Islet precursor cell (in vitro differentiated cells): ENCODE measurements around the gene TMEM40.
"Not testable (repeated sequence)": the region's sequence is repeated elsewhere in the genome, so short reads cannot be mapped to it uniquely, and the experiment has no call there.

ENCODE experiments used
- DNase-seq: peaks from one replicate; pipeline ENCODE4 v3.0.0-alpha.2; 2018

TMEM40 gene

DNA sequence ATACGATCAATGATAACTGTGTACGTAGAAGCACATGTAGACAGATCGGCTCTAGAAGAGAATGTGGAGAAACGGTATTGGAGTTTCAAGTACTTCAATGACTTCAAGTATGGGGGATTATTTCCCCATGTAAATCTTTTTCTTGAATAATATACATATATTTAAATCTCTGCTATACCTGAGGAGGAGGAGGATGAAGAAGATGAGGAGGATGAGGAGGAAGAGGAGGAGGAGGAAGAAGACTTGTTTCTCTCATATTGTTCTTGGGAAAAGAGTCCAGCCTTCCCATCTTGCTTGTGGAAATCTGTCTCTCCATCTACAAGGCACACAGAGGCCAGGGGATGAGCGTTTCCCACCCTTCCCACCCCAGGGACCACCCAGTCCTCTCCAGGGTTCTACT lies 10.6 kb downstream of the TMEM40 start:
- no peak for DNase-seq

DNA sequence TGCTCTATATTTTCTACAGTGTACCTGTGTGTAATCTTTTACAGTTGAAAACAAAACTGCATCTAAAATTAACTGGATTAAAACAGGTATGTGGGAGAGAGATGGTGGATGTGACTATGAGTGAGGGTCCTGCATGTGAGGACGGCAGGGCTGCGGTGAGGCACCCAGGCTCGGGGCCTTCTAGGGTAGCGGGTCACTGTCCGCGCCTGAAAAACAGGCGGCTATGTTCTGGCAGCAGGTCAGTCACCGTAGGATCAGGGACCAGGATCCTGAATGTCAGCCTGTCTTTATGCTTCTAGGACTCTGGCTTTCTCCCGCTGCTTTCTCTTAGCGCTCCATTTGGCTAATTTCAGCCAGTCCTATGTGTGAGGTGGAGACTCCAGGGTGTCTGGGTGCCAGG lies 12.6 kb downstream of the TMEM40 start:
- no peak for DNase-seq

DNA sequence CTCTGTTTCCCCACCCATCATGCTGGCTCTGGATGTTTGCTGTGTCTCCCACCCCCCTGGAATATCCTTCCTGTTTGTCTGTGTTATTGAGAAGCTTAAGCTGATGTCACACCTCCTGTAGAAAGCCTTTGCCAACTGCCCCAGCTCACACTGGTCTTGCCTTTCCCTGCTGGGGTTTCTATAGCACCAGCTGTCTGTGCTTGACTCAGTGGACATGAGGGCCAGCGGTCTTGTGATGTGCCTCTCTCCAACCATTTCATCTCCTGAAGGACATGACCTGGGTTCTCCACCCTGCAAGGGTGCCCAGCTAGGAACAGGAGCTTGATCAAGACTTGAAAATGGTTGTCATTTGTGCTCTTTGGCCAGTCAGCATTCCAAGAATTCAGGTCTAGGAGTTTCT lies 14.7 kb downstream of the TMEM40 start:
- DNase-seq, result no peak

DNA sequence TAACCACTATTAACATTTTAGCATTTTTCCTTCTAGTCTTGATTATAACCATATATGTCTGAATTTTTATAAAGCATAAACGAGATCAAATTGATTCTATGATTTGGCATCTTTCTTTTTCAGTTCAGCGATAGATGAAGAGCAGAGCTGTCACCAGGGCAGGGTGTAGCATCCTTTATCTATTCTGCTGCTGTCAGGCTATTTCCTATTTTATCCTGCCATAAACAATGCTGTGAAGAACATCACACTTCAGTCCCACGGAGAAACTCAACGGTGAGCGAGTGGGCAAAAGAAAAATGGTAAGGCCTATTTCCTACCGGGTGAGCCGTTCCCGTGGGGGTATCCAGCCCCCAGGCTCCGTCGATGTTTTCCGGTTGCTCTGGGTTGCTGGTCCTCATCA lies 15.5 kb downstream of the TMEM40 start:
- no peak for DNase-seq

DNA sequence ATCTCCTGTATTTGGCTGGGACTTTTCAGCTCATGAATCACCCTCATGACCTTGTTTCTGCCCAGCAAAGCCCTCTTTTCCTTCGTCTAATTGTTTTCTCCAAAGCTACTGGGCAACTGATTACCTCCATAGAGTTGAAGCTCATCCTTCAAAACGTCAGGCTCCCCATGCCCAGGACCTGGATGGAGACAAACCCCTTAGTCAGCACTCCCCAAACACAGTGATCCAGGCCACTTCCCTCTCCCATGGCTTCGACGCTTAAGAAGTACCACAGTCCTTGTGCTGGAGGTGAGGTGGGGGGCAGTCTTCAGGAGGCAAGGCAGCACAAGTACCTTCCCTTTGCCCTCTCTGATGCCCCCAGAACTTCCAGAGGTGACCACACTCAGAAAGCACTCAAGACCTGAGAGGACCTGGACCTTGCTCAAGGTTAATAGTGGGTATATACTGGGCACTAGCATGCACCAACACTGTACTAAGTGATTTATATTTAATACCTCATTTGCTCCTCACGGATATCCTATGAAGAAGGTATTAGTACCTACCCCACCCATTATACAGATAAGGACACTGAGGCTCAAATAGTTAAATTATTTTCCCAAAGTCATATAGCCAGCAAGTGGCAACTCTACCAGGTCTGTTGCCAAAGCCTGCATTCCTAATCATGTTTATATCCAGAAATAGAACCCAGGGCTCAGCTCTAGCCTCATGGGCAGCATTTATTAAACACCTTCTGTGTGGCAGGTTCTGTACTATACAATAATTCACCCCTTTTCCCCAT lies 16.5 kb downstream of the TMEM40 start:
- DNase-seq, result no peak

DNA sequence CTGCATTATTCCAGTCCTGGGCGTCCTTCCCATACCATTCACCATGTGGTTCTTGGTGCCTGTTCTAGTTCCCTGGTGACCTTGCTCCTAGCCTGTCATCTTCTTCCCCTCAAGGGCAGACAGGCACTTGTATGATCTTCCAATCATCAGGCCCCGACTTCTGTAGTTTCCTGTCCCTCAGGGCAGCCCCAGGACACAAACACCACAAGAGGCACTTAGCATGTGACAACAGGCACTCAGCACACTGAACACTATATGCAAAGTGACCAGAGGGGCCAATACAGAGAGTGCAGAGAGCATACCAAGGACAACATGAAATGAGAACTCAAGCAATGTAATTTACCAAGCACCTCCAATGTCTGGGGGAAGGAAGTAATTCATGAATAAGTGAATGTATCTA lies 17.9 kb downstream of the TMEM40 start:
- peak; percentile 67 for DNase-seq

DNA sequence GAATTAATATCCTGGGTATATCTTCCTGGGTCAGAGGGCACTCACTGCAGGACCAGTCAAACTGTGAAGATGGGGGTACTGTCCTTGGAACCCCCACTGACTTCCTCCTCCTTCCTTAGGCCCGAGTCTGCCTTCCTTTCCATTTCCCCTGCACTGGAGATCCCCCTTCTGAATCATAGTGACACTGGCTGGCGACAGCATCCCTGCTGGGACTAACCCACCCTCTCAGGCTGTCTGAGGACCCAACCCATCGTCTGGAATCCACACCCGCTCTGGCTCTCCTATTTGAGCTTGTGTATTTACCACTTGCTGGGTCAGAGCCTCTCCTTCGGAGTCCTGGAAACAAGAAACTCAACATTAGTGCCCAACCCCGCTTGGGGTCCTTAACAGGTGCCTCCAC lies 21.2 kb downstream of the TMEM40 start:
- no peak for DNase-seq

DNA sequence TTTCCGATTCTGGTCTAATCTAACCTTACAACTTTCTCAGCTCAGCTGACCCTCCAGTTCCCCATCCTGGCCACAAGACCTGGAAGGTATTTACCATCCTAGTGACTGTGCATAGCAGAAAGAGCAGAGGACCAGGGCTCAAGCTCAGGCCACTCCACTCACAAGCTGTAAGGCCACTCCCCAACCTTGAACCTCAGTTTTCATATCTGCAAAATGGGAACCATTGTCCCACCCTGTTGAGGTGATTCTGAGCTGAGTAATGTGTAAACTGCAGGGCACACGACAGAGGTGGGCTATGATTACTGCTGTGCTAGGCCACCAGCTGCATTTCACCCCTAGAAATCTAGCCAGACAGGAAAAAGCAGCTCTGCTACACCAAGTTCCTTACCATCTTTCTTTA lies 21.7 kb downstream of the TMEM40 start:
- no peak for DNase-seq

DNA sequence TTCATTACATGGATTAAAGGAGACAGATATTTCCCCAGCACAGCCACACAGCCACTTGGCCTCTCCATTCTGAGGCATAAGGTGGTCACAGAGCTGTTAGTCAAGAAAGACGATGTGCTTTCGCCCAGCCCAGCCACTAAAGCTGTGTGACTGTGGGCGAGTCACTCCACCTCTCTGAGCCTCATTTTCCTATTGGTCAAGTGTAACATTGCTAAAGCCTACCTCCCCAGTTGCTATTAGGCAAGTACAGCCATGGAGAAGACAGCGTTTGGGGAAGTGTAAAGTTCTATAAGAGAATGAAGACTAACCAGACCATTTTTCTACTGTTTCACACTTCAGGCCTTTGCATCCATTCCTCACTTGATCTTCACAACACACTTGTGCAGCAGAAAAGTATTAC lies 24.1 kb downstream of the TMEM40 start:
- DNase-seq, result no peak

DNA sequence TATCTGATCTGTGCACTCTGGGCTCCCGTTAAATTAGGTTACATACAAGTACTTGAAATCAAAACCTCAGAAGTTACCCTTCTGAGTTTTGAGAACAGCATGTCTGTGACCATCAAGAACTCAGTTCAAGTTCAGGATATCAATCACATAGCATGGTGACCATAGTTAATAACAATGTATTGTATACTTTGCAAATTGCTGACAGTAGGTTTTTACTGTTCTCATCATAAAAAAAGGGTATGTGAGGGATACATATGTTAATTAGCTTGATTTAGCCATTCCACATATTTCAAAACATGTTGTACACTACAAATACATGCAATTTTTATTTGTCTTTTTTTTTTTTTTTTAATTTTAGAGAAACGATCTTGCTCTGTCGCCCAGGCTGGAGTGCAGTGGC lies 25.5 kb downstream of the TMEM40 start:
- DNase-seq, result no peak

DNA sequence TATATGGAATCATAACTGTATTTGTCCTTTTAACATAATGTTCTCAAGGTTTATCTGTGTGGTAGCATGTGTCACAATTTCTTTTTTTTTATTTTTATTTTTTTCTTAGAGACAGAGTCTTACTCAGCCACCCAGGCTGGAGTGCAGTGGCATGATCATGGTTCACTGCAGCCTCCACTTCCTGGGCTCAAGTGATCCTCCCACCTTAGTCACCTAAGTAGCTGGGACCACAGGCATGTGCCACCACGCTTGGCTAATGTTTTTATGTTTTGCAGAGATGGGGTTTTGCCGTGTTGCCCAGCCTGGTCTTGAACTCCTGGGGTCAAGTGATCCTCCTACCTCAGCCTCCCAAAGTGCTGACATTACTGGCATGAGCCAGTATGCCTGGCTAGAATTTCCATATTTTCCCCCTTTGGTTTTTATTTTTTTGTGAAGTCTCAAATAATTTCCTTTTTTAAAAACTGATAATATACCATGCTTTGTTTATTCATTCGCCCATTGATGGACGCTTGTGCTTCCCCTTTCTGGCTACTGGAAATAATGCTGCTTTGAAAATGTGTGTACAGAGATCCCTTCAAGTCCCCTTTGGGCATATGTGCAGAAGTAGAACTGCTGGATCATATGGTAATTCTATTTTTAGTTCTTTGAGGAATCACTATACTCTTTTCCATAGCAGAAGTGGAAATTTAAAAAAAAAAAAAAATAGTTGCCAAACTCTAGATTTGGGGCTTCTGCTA lies 28.4 kb downstream of the TMEM40 start:
- no peak for DNase-seq

DNA sequence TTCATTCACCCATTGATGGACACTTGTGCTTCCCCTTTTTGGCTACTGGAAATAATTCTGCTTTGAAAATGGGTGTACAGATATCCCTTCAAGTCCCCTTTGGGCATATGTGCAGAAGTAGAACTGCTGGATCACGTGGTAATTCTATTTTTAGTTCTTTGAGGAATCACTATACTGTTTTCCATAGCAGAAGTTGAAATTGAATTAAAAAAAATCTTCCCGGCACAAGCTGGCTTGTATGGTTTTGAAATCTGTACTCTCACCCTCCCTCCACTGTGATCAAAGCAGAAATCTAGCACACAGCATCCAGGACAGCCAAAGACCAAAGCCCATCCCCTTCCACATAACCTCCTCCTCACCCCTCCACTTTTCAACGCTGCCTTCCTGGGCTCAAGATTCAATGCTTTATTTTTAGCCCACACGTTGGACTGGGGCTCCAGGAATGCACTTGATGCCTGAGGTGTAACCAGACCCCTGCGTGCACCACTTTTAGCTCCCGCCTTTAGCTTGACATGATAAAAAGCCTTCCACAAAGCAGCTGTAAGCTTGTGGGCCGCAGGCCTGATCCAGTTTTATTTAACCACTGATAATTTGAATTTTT lies 29.9 kb downstream of the TMEM40 start:
- DNase-seq, result no peak

DNA sequence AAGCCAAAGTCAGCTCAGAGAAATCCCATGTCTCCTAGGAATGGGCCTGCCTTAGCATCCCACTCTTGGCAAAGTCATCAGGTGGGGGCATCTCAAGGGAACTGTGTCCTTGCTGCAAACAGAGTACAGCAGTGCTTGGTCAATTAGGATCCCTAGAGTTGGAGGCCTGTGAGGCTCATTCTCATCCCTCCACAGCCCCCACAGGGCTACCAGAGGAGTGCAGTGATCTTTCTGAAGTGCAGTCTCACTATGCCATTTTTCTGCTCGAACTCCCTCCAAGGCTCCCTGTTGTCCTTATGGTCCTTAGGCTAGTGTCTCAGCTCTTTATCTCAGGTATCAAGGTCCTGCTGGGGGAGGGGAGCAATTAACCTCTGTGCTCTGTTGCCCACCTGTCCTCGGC lies 31.1 kb downstream of the TMEM40 start:
- no peak for DNase-seq

DNA sequence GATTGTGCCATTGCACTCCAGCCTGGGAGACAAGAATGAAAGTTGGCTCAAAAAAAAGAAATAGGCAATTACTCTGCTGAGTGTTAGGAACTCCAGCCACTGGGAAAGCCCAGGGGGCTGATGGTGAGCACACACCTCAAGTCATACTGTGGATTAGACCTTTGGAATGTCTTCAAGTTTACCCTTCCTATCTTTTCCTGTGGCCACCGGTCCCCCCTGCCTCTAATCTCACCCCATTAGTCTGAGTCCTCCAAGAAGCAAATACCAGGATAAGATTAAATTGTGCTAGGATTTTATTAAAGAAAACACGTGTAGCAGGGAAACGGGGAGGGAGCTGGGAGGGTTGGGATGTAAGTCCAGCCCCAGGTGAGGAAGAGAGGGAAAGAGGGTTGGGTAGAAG lies 31.6 kb downstream of the TMEM40 start:
- DNase-seq, result no peak

DNA sequence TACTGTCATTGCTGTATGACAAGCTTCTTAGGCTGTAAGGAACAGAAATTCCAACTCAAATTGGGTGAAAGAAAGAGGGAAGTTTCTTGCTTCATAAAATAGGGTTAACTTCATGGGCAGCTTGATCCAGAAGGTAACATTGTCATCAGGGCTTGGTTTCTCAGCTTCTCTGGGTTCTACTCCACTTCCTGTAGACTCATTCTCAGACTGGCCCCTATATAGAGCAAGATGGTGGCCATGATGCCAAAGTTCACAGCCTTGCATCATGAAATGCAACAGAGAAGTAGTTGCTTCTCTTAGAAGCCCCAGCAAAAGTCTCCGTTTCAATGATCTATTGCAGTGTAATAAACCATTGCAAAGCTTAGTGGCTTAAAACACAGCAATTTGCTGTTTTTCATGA lies 33.6 kb downstream of the TMEM40 start:
- DNase-seq, result no peak

DNA sequence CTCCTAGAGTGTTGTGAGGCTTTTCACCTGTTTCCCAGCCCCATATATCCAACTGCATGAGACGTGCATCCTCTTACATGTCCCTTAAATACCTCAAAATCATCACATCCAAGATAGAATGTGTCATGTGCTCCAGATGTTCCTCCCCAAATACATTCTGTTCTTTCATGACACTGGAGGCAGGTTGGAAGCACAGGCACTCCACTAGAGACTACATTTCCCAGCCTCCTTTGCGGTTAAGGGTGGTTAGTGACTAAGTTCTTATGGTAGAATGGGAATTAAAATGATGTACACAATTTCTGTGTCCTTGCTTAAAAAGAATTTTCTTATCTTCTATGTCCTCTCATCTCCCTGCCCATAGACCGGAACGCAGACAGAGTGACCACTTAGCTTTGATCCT lies 34.3 kb downstream of the TMEM40 start:
- DNase-seq, result no peak

DNA sequence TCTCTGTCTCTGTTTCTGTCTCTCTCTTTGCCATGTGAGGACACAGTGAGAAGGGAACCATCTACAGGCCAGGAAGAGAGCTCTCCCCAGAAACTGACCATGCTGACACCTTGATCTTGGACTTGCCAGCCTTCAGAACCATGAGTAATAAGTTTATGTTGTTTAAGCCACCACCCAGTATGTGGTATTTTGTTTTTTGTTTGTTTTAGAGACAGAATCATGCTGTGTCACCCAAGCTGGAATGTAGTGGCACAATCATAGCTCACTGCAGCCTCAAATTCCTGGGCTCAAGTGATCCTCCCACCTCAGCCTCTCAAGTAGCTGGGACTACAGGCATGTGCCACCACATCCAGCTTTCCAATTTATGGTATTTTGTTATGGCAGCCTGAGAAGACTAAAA lies 35.7 kb downstream of the TMEM40 start:
- DNase-seq, result not testable (repeated sequence)

DNA sequence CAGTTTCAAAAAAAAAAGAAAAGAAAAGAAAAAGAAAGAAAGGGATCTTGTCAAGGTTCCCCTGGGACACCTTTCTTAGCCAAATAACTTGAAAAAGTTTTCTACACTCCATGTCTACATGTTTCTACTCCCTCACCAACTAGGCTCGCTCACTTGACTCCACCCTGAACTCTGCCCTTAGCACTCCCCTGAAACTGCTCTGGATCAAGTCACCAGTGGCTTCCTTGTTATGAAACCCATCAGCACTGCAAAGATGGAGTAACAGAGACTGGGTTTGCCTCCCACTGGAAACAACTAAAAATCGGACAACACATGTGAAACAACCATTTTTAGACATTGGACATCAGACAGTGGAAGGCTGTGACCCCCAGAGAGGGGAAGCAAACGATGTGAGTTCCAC lies 36.8 kb downstream of the TMEM40 start:
- no peak for DNase-seq

DNA sequence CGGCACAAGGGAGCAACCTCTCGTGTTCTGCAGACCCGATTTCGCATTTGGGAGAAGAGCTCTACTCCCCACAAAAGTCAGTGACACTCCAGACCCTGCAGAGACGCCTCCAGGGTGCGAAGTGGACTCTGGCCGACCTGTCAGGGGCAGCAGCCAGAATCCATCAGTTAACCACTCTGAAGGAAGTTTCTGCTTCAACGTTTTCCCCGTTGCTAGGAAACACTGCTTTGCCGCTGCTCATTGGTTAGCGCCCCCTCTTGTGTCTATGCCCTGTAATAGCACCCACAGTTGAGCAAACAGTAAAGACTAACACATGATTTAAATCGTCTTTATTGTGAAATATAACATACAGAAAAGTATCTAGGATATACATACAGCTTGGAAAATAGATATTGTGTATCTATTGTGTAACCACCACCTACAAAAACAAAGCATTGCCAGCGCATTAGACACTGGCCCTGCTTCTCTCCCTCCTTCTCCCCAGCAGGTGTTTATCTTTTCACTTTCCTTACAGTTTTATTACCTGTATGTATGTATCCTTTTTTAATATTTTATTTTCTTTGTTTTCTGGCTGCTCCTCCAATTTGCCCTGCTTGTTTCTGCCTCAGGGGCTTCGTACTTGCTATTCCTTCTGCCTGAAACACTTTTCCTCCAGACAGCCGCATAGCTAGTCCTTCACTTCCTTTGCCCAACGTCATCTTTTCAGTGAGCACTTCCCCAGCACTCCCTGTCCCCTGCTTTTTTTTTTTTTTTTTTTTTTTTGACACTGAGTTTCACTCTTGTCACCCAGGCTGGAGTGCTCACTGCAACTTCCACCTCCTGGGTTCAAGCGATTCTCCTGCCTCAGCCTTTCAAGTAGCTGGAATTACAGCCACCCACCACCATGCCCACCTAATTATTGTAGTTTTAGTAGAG lies 38.8 kb downstream of the TMEM40 start:
- DNase-seq, result peak; percentile 87

DNA sequence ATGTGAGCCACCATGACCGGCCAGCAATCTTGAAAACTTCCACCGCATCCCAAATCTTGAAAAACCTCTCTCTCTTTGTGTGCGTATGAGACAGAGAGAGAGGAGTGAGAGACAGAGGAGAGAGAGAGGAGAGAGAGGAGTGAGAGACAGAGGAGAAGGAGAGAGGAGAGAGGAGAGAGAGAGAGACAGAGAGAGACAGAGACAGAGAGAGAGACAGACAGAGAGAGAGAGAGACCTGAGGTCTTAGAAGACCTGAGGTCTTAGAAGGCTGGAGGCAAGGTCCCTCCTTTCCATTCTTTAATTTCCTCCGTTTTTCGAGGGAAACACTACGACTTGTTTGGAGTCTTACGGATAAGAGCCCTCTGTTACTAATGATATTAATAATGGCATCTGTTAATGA lies 39.5 kb downstream of the TMEM40 start:
- no peak for DNase-seq

DNA sequence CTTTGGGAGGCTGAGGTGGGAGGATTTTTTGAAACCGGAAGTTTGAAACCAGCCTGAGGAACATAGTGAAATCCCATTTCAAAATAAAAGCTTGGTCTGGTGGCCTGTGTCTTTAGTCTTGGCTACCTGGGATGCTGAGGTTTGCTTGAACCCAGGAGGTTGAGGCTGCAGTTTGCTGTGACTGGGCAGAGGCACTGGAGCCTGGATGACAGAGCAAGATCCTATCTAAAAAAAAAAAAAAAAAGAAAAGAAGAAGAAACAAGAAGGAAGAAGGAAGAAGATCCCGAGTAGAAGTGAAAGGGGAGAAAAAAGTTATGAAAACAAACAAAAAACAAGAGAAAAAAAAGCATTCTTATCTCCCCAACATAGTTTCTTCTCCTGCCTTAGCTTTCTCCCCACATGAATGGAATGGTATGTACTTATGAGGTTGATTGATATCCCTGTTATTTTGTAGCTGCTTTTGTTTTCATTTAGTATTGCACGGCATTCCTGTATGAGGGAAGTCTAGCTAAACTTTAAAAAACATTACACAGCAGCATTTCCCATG lies 42.4 kb downstream of the TMEM40 start:
- no peak for DNase-seq

DNA sequence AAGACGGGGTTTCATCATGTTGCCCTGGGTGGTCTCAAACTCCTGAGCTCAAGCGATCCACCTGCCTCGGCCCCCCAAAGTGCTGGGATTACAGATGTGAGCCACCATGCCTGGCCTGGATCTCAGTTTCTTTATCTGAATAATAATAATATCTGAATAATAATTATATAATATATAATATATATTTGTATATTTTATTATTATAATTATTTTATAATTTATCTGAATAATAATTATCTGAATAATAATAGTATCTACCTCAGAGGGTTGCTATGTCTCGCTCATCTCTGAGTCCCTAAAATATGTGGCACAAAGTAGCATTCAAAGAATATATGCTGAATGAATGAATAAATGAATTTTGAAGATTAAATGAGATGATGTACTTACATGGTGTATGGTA lies 44.8 kb downstream of the TMEM40 start:
- DNase-seq, result no peak

DNA sequence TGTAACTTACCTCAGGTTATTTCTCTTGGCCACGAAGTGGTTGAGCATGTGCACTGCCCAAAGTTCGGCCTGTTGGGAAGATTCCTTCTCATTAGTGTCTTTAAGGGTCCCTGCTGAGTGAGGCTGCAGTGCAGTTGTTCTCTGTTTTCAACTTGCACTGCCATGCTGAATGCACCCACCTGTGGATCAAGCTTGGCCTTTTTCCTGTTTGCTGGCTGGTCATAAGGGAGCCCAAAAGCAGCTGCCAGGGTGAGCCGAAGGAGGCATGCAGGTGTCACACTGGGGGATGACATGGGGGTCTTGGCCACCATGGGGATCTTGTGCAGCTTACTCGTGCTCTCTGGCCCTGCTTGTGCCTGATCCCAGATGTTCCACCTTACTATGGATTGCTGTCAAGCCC lies 49.0 kb downstream of the TMEM40 start:
- DNase-seq, result no peak
